Measurements from ENCODE around the gene EBF3.

Gene EBF3

DNA sequence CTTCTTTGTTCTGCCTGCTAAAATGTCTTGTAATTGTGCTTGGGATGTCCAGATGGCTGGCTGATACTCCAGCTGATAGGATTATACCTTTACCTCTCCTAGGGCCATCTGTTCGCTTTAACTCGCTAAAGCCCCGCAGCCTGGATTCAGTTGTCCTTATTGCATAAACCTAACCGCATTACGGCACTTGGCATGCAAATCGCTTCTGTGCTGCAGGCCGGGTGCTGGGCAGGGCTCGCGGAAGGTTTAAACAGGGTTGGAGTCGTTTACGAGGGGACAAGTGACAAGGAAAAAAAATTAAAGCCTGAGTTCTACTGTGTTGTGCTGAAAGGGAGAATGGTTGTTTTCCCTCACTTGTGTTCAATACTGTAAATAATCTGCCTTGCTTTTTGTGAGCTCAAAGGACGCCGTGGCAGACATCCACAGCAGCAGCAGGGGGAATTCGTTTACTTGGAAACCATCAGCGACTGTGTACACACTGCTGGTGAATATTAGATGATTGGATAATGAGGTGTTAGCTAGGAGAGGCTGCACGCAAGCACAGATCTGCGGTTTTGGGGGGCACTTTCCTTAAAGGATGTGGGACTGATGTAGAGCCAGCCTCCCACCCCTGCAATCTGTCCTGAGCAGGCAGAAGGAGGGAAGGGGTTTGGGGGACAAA lies 93.0 kb downstream of the EBF3 start:
- DNase-seq = no peak
- intact Hi-C loops (cut with DNase I) = no loop called here

DNA sequence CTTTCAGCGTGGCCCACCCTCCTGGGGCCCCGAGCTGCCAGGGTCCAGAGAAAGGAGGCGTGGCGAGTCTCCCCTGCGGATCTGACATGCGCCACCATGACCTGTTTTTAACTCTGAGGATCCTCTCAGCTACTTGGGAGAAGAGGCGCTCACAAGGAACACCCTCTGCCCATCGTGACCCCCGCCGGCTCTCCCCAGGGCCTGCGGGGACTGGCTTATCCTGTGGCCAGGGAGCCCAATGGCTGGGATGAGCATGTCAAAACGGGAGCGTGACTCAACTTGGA lies 93.7 kb downstream of the EBF3 start:
- DNase-seq = no peak
- intact Hi-C loops (cut with DNase I) = no loop called here

DNA sequence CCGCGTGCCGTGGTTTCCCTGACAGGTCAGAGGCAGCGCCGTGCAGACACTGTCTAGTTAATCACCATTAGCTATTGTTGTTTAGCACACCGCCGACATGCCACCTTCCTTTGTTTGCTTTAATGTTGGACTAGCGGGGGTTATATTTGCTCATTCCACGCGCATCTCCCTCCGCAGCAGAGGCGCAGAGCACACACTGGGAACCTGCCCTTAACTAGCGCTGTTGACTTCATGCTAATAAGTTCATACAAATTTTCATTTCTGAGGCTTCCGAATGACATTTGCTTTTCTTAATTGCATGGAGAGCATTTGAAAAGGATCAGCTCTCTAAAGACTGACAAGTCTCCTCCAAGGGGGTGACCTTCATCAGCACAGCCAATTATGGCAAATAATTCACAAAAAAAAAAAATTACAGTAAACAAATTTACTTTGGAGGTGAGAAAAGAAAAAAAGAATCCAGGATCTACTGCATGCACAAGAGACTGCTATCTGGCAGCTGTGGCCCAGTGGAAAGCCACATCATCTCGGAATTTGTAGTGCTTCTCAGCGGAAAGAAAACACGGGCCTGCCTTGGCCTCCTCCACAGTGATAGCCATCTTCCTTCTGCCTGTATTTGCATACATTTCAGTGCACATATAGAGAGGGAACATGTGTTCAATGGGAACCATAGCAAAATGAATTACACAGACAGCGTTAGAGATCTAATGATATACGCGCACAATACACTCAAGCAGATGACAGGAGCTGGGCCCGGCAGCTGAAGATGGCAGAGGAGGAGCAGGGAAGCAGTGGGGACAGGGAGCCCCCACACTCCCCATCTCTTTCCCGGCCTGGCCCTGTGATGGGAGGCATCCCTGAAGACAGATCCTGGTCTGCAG lies 94.2 kb downstream of the EBF3 start:
- intact Hi-C loops (cut with DNase I) = loop anchor here (5.0 kb wide), 1 partner anchor 528 kb away; no protein-coding TSS in a partner anchor
- DNase-seq = no peak

DNA sequence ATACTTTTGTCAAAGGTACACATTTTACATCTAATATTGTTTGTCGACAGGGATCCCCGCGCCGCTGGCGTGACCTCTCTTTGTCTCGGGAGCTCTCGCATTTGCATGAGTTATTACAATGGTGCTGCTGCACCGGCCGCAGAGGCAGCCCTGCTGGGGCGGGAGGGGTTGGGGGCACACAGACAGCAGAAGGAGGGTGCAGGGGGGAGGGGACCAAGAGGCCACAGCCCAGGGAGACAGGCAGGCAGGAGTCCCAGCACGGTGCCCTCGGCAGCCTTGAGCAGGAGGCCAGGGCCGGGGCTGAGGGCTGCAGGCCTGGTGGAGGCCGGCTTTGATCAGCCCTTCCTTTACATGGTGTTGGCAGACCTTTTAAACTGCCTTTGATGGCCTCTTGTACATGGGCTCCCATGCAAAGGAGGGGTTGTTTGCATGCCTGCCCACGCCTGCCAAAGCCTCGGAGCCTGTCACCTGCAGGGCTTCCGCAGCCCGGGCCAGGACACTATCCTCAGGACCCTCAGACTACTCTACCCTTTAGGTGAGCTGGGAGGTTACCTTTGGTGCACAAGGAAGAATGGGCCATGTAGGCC lies 95.5 kb downstream of the EBF3 start:
- no peak for DNase-seq

DNA sequence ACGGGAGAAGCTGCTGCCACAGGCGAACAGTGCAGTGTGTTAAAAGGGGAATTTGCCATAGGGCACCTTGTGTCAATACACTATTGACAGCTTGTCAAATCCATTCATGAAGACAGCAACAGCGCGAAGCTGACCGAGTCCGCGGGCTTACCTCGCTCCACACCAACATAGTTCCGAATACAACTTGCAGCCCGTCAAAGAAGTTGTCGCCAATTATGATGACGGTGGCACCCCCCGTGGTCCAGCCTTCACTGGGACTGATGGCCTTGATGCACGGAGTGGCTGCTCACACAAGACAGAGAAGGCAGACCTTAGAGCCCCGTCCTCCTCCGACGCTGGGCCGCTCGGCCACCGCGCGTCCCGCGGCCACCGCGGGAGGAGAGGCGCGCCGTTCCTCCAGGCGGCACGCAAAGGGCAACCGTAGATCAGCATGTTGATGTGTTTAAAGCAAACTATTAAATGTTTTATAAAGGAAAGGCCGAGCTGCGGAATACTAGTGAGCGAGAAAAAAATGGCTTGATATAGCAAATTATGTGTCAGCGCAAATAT lies 96.4 kb downstream of the EBF3 start:
- intact Hi-C loops (cut with DNase I) = loop anchor here (5.0 kb wide), 1 partner anchor 525 kb away; no protein-coding TSS in a partner anchor
- no peak for DNase-seq

More for the DNA sequence above, 95.5 kb downstream of the EBF3 start:
- intact Hi-C loops (cut with DNase I) = loop anchor here (5.0 kb wide), 1 partner anchor 526 kb away; no protein-coding TSS in a partner anchor

DNA sequence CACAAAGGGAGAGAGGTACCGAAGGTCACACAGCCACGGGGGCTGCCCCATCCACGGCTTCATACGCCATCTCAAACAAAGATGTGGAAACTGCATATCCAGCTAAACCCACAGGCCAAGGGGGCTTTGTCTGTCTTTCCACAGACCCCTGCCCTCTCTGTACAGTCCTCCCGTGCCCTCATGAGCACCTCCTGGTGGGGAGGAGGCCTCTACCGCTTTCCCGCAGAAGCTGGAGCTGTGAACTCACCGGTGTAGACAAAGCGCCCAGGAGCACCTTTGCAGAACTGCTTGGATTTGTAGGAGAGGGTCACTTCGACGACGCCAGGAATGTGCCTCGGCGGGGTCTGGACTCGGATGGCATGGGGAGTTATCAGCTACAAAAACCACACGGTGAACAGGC lies 97.2 kb downstream of the EBF3 start:
- intact Hi-C loops (cut with DNase I) = loop anchor here (5.0 kb wide), 1 partner anchor 525 kb away; no protein-coding TSS in a partner anchor

DNA sequence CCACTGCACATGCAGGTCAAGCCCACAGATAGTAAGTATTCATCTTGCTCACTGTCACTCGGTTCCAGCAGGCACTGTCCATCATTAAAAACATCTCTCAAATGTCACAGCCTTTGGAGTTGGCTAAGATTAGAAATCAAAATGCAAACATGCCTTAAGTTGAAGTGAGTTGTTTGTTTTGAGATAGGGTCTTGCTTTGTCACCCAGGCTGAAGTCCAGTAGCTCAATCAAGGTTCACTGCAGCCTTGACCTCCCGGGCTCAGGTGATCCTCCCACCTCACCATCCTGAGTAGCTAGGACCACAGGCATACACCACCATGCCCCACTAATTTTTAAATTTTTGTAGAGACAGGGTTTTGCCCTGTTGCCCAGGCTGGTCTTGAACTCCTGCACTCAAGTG lies 98.1 kb downstream of the EBF3 start:
- no peak for DNase-seq
- intact Hi-C loops (cut with DNase I) = loop anchor here (5.0 kb wide), 1 partner anchor 524 kb away; no protein-coding TSS in a partner anchor

More for the DNA sequence above, 97.2 kb downstream of the EBF3 start:
- no peak for DNase-seq

DNA sequence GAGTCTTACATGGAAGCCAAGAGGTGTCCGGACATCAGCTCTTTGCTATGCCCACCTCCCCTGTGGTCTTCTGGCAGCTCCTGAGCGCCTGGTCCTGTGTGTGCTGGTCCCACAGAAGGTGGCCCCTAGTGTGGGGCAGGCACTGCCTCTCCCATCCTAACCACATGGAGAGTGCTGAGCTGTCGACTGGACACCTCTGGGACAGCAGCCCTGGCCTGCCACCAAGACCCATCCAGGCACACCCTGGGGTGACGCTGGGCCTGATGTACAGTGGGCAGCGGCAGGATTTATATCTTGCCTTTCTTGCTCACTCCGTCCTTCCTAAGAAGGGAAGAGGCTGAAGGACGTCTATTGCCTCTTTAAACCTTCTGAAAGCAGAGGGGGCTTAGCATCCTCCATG lies 98.7 kb downstream of the EBF3 start:
- intact Hi-C loops (cut with DNase I) = loop anchor here (5.0 kb wide), 1 partner anchor 523 kb away; no protein-coding TSS in a partner anchor
- DNase-seq = no peak

DNA sequence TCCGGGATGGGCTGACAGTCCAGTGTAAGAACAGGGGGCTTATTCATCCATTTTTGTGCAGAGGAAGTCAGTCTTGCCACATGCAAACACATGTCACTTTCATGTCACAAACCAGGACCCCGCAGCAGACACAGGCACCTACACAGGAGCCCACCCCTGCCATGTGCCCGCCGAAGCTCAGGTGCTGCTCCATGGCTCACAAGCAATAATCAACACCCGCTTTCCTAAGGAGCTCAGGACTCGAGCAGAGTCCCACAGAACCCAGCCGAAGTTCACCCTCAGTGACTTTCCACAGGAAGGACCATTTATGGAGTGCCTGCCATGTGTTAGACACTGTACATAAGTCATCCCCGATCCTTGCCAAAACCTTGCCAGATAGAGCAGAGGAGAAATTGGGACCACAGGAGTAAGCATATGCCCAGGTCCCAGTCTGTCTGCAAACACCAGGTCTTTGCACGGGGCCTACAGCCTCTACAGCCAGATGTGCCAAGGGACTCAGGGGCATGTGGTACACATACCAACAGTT lies 99.4 kb downstream of the EBF3 start:
- intact Hi-C loops (cut with DNase I) = loop anchor here (5.0 kb wide), 1 partner anchor 522 kb away; no protein-coding TSS in a partner anchor
- no peak for DNase-seq

DNA sequence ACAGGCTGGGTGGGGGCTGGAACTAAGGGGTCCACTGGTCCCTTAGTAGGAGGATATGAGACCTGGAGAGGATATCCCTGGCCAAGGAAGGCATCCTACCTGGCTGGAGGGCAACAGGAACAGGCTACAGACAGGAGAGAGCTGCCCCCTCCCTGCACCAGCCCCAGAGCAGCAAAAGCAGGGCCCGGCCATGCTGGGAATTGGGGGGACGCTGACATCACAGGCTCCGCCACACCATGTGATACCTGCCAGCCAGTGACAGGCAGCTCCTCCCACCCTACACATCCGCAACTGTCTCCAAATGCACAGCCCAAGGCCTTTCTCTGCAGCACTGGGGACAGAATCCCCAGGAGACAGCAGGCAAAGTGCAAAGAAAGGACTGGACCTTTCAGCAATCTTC lies 100.0 kb downstream of the EBF3 start:
- no peak for DNase-seq
- intact Hi-C loops (cut with DNase I) = no loop called here

DNA sequence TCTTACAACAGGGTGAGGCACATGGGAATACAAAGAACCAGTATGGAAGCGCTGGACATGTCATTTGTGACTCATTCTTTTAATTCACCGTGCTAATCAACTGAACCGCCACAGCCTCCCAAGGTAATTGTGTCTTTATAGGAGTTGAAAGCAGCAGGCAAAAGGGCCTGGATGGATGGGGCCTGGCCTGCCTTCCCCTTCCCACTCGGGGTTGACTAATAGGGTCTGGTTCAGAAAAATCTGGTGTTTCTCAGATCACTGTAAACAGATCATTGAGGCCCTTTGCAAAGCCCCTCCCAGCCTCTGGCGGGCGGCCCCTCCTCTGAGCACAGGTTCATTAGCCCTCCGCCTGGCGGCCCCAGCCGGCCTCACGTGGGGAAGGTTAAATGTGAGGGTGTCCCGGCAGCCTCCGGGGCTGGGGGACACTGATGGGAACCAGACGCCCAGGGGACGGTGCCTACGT lies 100.8 kb downstream of the EBF3 start:
- no peak for DNase-seq

DNA sequence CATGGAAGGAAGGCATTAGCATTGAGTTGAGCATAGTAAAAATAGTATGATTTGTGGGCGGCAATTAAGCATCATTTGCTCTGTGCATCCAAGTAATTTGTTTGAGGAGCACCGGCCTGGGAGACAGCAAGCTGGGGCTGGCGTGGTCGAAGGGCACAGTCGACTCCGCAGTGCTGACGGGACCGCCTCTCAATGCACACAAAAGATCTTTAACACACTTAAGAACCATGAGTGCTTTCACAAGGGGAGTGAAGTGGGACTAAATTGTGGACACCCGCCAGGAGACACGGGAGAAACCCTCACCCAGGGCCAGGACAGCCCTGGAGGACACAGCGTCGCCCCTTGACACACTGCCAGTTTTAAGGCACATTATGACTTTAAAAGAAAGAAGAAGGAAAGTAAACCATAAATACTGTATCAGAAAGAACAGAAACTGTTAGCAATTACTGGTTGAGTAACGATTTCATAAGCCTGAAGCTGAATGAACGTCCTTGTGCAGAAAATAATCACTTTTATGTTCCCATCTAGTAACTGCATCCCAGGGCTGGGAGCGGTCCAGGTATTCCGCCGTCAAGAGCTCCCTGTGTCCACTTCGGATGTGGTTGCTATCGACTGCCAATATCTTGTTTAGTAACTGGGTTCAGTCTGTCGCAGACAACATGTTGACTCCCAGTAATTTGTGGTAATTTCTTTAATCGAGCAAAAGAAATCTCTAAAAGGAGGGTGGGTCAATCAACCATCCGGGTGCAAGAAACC lies 102.1 kb downstream of the EBF3 start:
- no peak for DNase-seq
- intact Hi-C loops (cut with DNase I) = no loop called here

More for the DNA sequence above, 100.8 kb downstream of the EBF3 start:
- intact Hi-C loops (cut with DNase I) = no loop called here

DNA sequence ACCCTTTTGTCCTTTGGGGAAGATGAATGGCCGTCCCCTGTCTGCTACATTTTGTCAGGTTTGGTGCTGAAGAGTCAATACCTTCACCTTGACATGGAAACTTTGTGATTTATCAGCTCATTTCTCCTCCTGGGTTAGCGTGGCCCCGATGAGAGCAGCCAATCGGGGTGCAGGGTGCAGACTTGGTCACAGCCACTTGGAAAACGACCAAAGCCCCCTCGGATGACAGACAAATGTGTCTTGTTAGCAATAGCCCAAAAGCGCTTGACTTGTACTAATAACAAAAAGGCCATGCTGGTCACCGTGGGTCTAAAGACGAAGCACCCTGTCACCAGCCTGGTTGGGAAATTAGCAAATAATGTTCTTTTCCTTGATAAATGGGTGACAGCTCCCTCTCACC lies 103.7 kb downstream of the EBF3 start:
- intact Hi-C loops (cut with DNase I) = no loop called here
- no peak for DNase-seq

DNA sequence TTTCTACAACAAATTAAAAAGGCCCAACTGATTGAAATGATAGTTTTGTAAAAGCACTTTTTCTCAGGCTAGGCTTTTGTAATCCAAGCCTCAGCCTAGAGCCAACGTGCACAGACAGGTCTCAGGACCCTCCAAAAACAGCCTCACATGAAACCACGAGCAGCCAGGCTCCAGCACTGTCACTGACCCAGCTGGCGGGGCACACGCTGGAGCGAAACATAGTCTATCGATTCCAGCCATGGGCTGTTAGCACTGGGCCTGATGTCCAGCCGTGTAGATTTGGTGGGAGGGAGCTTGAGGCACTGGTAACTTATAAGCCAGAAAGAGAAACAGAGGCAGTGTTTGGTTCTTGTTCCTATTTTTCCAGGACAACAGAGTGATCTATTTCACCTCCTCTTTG lies 104.5 kb downstream of the EBF3 start:
- intact Hi-C loops (cut with DNase I) = no loop called here
- no peak for DNase-seq

DNA sequence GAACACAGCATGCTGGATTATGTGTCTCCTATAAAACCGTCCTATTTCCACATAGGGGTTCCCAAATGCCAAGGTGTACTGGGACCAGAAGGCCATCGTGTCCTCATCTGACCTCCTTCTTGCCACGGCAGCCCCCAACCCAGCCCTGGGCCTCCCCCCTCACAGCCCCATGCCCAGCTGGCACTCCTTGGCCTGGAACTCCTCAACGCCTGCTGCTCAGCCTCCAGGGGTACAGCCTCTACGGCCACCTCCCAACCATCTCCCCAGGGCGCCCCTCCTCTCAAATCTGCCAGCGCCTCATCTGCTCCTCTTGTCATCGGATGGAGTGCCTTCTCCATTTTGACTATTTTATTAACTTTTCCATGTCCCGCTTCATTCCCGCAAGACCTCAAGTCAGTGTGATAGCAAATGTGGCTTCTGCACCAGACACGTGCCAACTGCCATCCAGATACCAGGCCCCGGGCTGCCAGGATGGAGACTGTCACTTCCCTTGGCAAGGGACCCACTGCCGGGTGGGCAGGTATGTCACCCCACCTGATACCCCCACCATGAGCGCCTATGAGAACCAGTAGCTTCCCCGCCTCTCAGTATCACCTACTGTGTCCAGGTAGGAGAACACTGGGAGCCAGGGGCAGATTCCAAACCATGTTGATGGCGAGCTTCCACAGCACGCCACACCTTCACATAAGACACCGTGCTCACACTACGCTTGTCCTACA lies 106.7 kb downstream of the EBF3 start:
- intact Hi-C loops (cut with DNase I) = no loop called here
- DNase-seq = no peak

DNA sequence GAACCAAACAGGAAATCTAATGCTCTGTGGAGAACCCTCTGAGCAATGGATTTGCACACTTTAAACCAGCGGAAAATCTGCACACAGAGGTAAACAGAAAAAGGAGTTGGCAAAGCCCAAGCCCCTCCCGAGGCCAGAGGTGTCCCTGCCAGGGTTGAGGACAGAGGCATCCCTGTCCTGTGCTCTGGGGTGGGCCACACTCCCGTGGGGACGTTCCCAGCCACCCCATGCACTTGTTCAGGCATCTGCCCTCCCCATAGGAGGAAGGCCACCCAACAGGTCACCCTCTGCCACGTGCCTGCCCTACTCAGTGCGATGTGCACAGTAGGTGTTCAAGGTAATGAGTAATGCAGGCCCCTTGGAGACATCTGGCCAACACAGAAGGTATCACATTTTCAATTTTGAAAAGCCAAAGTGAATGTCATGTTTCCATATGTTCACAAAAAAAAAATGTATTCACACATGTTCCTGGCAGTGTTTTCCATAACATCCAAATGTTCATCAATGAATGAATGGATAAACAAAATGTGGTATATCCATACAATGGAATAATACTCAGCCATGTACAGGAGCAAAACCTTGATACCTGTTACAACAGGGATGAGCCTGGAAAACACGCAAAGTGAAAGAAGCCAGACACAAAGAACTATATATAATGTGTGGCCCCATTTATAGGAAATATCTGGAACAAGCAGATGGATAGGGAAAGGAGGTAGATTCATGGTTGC lies 108.1 kb downstream of the EBF3 start:
- intact Hi-C loops (cut with DNase I) = no loop called here

More for the DNA sequence above, 108.1 kb downstream of the EBF3 start:
- DNase-seq = no peak

Measured in head of caudate nucleus (tissue), 42 donors.